ENCODE measurements around the gene ID3. TPM values are rescaled to one million over a fixed set of nuclear protein-coding genes. Genes with fewer than 3 reads are reported as not detected.

The ID3 gene
- polyA plus RNA-seq, 1 donor from 2014 or later = 8.0 TPM

DNA sequence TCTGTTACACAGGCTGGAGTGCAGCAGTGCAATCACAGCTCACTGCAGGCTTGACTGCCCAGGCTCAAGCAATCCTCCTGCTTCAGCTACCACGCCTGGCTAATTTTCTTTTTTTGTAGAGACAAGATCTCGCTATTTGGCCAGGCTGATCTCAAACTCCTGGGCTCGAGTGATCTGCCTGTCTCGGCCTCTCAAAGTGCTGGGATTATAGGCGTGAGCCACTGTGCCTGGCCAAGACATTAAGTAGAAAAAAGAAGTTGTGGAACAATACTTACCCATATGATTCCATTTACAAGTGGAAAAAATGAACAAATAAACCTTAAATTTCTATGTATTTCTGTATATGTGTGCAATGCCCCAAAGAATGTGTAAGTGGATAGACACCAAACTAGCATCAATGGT is 30.3 kb upstream of the ID3 start:
- Histone ChIP-seq H4K20me1 (ENCODE audit: insufficient read depth) (no peaks in the 10 kb centered on the region), H3K27ac (ENCODE audit: low read length) (no peak overlapping the region), H3K4me2 (ENCODE audit: low read length) (no peak overlapping the region), H3K9me3 (ENCODE audit: low read length) (no peaks in the 10 kb centered on the region), H3K9me2 (ENCODE audit: insufficient read depth, low read length) (no peaks in the 10 kb centered on the region), H3K4me3 (ENCODE audit: low read length) (no peak overlapping the region), H3K36me3 (ENCODE audit: insufficient read depth, low read length) (no peaks in the 10 kb centered on the region), H3K79me2 (replicated peaks; ENCODE audit: insufficient read depth, low read length) (no peaks in the 10 kb centered on the region), H3K9ac (ENCODE audit: low read length) (no peak overlapping the region), H3K27me3 (ENCODE audit: insufficient read depth, low read depth, low read length) (no peaks in the 10 kb centered on the region), H3F3A (ENCODE audit: insufficient read depth, low read length, poor library complexity, severe bottlenecking) (no peaks in the 10 kb centered on the region), H2AFZ (ENCODE audit: low read depth, low read length) (no peak overlapping the region)
- no peak for TF ChIP-seq EZH2 (IDR thresholded peaks at IDR 0.05; ENCODE audit: borderline replicate concordance, insufficient read depth, low read length, poor library complexity, severe bottlenecking)
- TF ChIP-seq REST (IDR thresholded peaks at IDR 0.05; ENCODE audit: borderline replicate concordance) = no peak
- no peak for TF ChIP-seq POLR2AphosphoS5 (IDR thresholded peaks at IDR 0.05)
- TF ChIP-seq EP300 (conservative IDR thresholded peaks at IDR 0.05; ENCODE audit: poor library complexity, severe bottlenecking) = no peak
- TF ChIP-seq TAF1 (IDR thresholded peaks at IDR 0.05; ENCODE audit: low read depth) = no peak
- TF ChIP-seq RAD21 (conservative IDR thresholded peaks at IDR 0.05) = no peak
- TF ChIP-seq CTCF (IDR thresholded peaks at IDR 0.05; ENCODE audit: poor library complexity, severe bottlenecking) = no peak
- TF ChIP-seq SMC3 (conservative IDR thresholded peaks at IDR 0.05; ENCODE audit: poor library complexity) = no peak
- no peak for TF ChIP-seq MXI1 (conservative IDR thresholded peaks at IDR 0.05; ENCODE audit: poor library complexity, severe bottlenecking)

GRCh38 chr1:23588749-23589548 is 29.6 kb upstream of the ID3 start:
- no peak overlapping the region for H2AFZ ChIP-seq (ENCODE audit: low read depth, low read length)
- no peak overlapping the region for H3K4me2 ChIP-seq (ENCODE audit: low read length)
- H3K9ac ChIP-seq (ENCODE audit: low read length) = no peak overlapping the region
- no peak overlapping the region for H3K27ac ChIP-seq (ENCODE audit: low read length)
- no peaks in the 10 kb centered on the region for H3K27me3 ChIP-seq (ENCODE audit: insufficient read depth, low read depth, low read length)
- TF ChIP-seq RAD21 (conservative IDR thresholded peaks at IDR 0.05) (no peak), CTCF (IDR thresholded peaks at IDR 0.05; ENCODE audit: poor library complexity, severe bottlenecking) (no peak), TAF1 (IDR thresholded peaks at IDR 0.05; ENCODE audit: low read depth) (no peak), EZH2 (IDR thresholded peaks at IDR 0.05; ENCODE audit: borderline replicate concordance, insufficient read depth, low read length, poor library complexity, severe bottlenecking) (no peak), REST (IDR thresholded peaks at IDR 0.05; ENCODE audit: borderline replicate concordance) (no peak), MXI1 (conservative IDR thresholded peaks at IDR 0.05; ENCODE audit: poor library complexity, severe bottlenecking) (no peak), POLR2AphosphoS5 (IDR thresholded peaks at IDR 0.05) (no peak), SMC3 (conservative IDR thresholded peaks at IDR 0.05; ENCODE audit: poor library complexity) (no peak), EP300 (conservative IDR thresholded peaks at IDR 0.05; ENCODE audit: poor library complexity, severe bottlenecking) (no peak)
- H3K36me3 ChIP-seq (ENCODE audit: insufficient read depth, low read length) = no peaks in the 10 kb centered on the region
- H3F3A ChIP-seq (ENCODE audit: insufficient read depth, low read length, poor library complexity, severe bottlenecking) = no peaks in the 10 kb centered on the region
- no peaks in the 10 kb centered on the region for H3K79me2 ChIP-seq (replicated peaks; ENCODE audit: insufficient read depth, low read length)
- no peaks in the 10 kb centered on the region for H3K9me3 ChIP-seq (ENCODE audit: low read length)
- H3K9me2 ChIP-seq (ENCODE audit: insufficient read depth, low read length) = no peaks in the 10 kb centered on the region
- H3K4me3 ChIP-seq (ENCODE audit: low read length) = no peak overlapping the region
- H4K20me1 ChIP-seq (ENCODE audit: insufficient read depth) = no peaks in the 10 kb centered on the region

Data from neural cell (in vitro differentiated cells).